HCT116 (cell line): ENCODE data around the gene TGFBI. TPM values are rescaled to one million over a fixed set of nuclear protein-coding genes. Genes with fewer than 3 reads are reported as not detected.

ENCODE experiments used
- ATAC-seq: fragments of 200-7000 bp; cut with Tn5 transposase; 2 replicates; pipeline ENCODE4 v1.9.1; 2020; ENCODE audit warnings: mild to moderate bottlenecking, moderate library complexity
- BruUV-seq: library from RNA; stranded (reverse); fragments of 400-500 nt; replicated peaks from 2 replicates; lab custom pipeline; 2021; lab: Mats Ljungman, UMichigan
- CTCF ChIA-PET: fragments of 300-600 bp; sonication (Branson Sonifier 250); formaldehyde crosslinking; loops from one replicate; lab custom pipeline; 2021; ENCODE audit warnings: antibody characterized with exemption; lab: Charles Lee
- POLR2A ChIA-PET: fragments of 300-600, 350-600 bp; sonication (Branson Sonifier 250); formaldehyde crosslinking; loops from one replicate; lab custom pipeline; 2021; ENCODE audit warnings: antibody characterized with exemption; lab: Charles Lee
- RAD21 ChIA-PET, 2 experiments: fragments of 300-600 bp; sonication (Branson Sonifier 250); formaldehyde crosslinking; loops; one replicate each; lab custom pipeline; 2023; ENCODE audit warnings: low total read pairs in 2 of 2; ENCODE audit not compliant: uncharacterized antibody in 2 of 2, unreplicated experiment in 2 of 2, low non-redundant PET in 1 of 2; lab: Charles Lee
- DNase-seq: peaks from one replicate; pipeline ENCODE4 v3.0.0-alpha.2; 2010; ENCODE audit warnings: low read depth, low spot score
- H2AFZ ChIP-seq: fragments of 200-600 bp; shearing (Covaris generic), sonication (generic); 2 replicates; pipeline ENCODE4 v1.6.1; 2017; ENCODE audit warnings: low read depth, mixed run types, mixed read lengths, antibody characterized with exemption, low read length; ENCODE audit not compliant: poor library complexity, severe bottlenecking
- H3K27ac ChIP-seq: 2 replicates; pipeline ENCODE4 v1.5.1; 2012; ENCODE audit warnings: low read depth, low read length
- H3K27me3 ChIP-seq: fragments of 200-600 bp; sonication (generic); 2 replicates; pipeline ENCODE4 v1.6.1; 2016; ENCODE audit warnings: mixed run types, low read length, mixed read lengths; ENCODE audit not compliant: insufficient read depth
- H3K36me3 ChIP-seq, 2 experiments: fragments of 200-500 bp in 1 of 2; fragments of 200-600 bp in 1 of 2; sonication (Bioruptor generic) in 1 of 2; sonication (generic) in 1 of 2; 2 replicates each; pipeline versions ENCODE4 v1.5.1 to v1.6.1; 2014 to 2016; ENCODE audit warnings: low read length in 2 of 2, inconsistent platforms in 1 of 2, mixed read lengths in 1 of 2, mixed run types in 1 of 2; ENCODE audit not compliant: insufficient read depth in 2 of 2, control insufficient read depth in 1 of 2
- H3K4me1 ChIP-seq, 2 experiments: fragments of 200-600 bp in 1 of 2; sonication (generic) in 1 of 2; 2 replicates each; pipeline versions ENCODE4 v1.5.1 to v1.6.1; 2012 to 2017; ENCODE audit warnings: low read length in 2 of 2, inconsistent platforms in 1 of 2, mild to moderate bottlenecking in 1 of 2, mixed read lengths in 1 of 2, mixed run types in 1 of 2, moderate library complexity in 1 of 2; ENCODE audit not compliant: insufficient read depth in 2 of 2, control insufficient read depth in 1 of 2
- H3K4me2 ChIP-seq: fragments of 200-600 bp; sonication (generic); 2 replicates; pipeline ENCODE4 v1.6.1; 2017; ENCODE audit warnings: mixed run types, low read length, mixed read lengths
- H3K4me3 ChIP-seq, 2 experiments: fragments of 200-600 bp in 1 of 2; sonication (generic) in 1 of 2; replicated peaks in 1 of 2; 2 replicates each; pipeline ENCODE4 v1.5.1; 2011 to 2016; ENCODE audit warnings: low read length in 2 of 2, control low read depth in 1 of 2, low read depth in 1 of 2, mild to moderate bottlenecking in 1 of 2, mixed read lengths in 1 of 2, mixed run types in 1 of 2
- H3K79me2 ChIP-seq: fragments of 200-600 bp; sonication (generic); 2 replicates; pipeline ENCODE4 v1.6.1; 2017; ENCODE audit warnings: mild to moderate bottlenecking, mixed run types, low read length, moderate library complexity, mixed read lengths; ENCODE audit not compliant: insufficient read depth
- H3K9ac ChIP-seq: fragments of 200-600 bp; sonication (generic); 2 replicates; pipeline ENCODE4 v1.6.1; 2016; ENCODE audit warnings: low read length, mixed read lengths
- H3K9me2 ChIP-seq: fragments of 200-600 bp; sonication (generic), shearing (Covaris generic); 2 replicates; pipeline ENCODE4 v1.6.1; 2017; ENCODE audit warnings: mixed run types, mild to moderate bottlenecking, moderate library complexity; ENCODE audit not compliant: insufficient read depth
- H3K9me3 ChIP-seq, 2 experiments: fragments of 200-500 bp in 1 of 2; fragments of 200-600 bp in 1 of 2; sonication (Bioruptor generic) in 1 of 2; sonication (generic) in 1 of 2; 2 replicates each; pipeline ENCODE4 v1.6.1; 2014 to 2017; ENCODE audit warnings: low read length in 2 of 2, mixed read lengths in 2 of 2, inconsistent platforms in 1 of 2, low read depth in 1 of 2, mild to moderate bottlenecking in 1 of 2, mixed run types in 1 of 2, moderate library complexity in 1 of 2; ENCODE audit not compliant: control insufficient read depth in 1 of 2, insufficient read depth in 1 of 2
- H4K20me1 ChIP-seq: fragments of 200-600 bp; sonication (generic), shearing (Covaris generic); 2 replicates; pipeline ENCODE4 v1.6.1; 2017; ENCODE audit warnings: mixed run types, mild to moderate bottlenecking, moderate library complexity; ENCODE audit not compliant: insufficient read depth
- CEBPB ChIP-seq: IDR thresholded peaks from 2 replicates; pipeline ENCODE4 v1.6.1; 2012; ENCODE audit warnings: low read depth
- ELF1 ChIP-seq: IDR thresholded peaks from 2 replicates; pipeline ENCODE4 v1.6.1; 2012; ENCODE audit warnings: low read depth, borderline replicate concordance
- EZH2 ChIP-seq: fragments of 200-600 bp; sonication (generic); IDR thresholded peaks from 2 replicates; pipeline ENCODE4 v1.6.1; 2017; ENCODE audit warnings: antibody characterized with exemption, mixed run types
- EZH2phosphoT487 ChIP-seq: fragments of 200-600 bp; IDR thresholded peaks from 2 replicates; pipeline ENCODE4 v1.6.1; 2018; ENCODE audit warnings: antibody characterized with exemption, borderline replicate concordance
- FOSL1 ChIP-seq: IDR thresholded peaks from 2 replicates; pipeline ENCODE4 v1.6.1; 2012; ENCODE audit warnings: low read depth
- JUND ChIP-seq: IDR thresholded peaks from 2 replicates; pipeline ENCODE4 v1.6.1; 2012
- MAX ChIP-seq: IDR thresholded peaks from 2 replicates; pipeline ENCODE4 v1.6.1; 2012
- POLR2AphosphoS5 ChIP-seq: IDR thresholded peaks from 2 replicates; pipeline ENCODE4 v1.6.1; 2011; ENCODE audit warnings: mild to moderate bottlenecking, low read depth, low read length, moderate library complexity
- RAD21 ChIP-seq: IDR thresholded peaks from 2 replicates; pipeline ENCODE4 v1.6.1; 2012; ENCODE audit warnings: low read depth, mild to moderate bottlenecking
- REST ChIP-seq: IDR thresholded peaks from 2 replicates; pipeline ENCODE4 v1.6.1; 2012; ENCODE audit warnings: low read depth
- SIN3A ChIP-seq: IDR thresholded peaks from 2 replicates; pipeline ENCODE4 v1.6.1; 2012; ENCODE audit warnings: low read depth
- SP1 ChIP-seq: IDR thresholded peaks from 2 replicates; pipeline ENCODE4 v1.6.1; 2012; ENCODE audit warnings: low read depth
- TCF7L2 ChIP-seq: IDR thresholded peaks from 2 replicates; pipeline ENCODE4 v1.7.0; 2011; ENCODE audit warnings: borderline replicate concordance, inconsistent platforms; ENCODE audit not compliant: insufficient read depth, insufficient read length; ENCODE audit errors: extremely low read depth
- YY1 ChIP-seq: IDR thresholded peaks from 2 replicates; pipeline ENCODE4 v1.6.1; 2011; ENCODE audit warnings: low read length, low read depth, moderate library complexity, mild to moderate bottlenecking; ENCODE audit not compliant: insufficient replicate concordance; ENCODE audit errors: extremely low read depth
- ZBTB33 ChIP-seq: IDR thresholded peaks from 2 replicates; pipeline ENCODE4 v1.6.1; 2011; ENCODE audit warnings: mild to moderate bottlenecking, low read length, moderate library complexity; ENCODE audit not compliant: insufficient replicate concordance; ENCODE audit errors: extremely low read depth
- ZFX ChIP-seq: fragments of 450-650 bp; IDR thresholded peaks from 2 replicates; pipeline ENCODE4 v1.6.1; 2017
- ZNF274 ChIP-seq: fragments of 200-500 bp; sonication (Bioruptor generic); IDR thresholded peaks from 2 replicates; pipeline ENCODE4 v1.6.1; 2014; ENCODE audit warnings: mild to moderate bottlenecking, low read depth, low read length, inconsistent platforms
- intact Hi-C: fragments of 100-400 bp; cut with micrococcal nuclease; formaldehyde crosslinking; loops from 2 replicates; pipeline ENCODE4 v1.10.0; 2022
- total RNA-seq: library from RNA; stranded (reverse); gene quantifications from one replicate; pipeline ENCODE4 v1.2.1, GENCODE V29; 2021; ENCODE audit not compliant: unreplicated experiment

The TGFBI gene
- total RNA-seq, 1 experiment from 2014 or later = 0.64 TPM

GRCh38 chr5:136028090-136028489 is 698 bp upstream of the TGFBI start:
- CTCF ChIA-PET = no interaction called here
- POLR2A ChIA-PET = no interaction called here
- ATAC-seq = no peak
- RAD21 ChIA-PET = no interaction called here
- Histone ChIP-seq H2AFZ (no peak overlapping the region), H3K36me3 (no peaks in the 10 kb centered on the region), H3K9me2 (no peaks in the 10 kb centered on the region), H3K9me3 (no peaks in the 10 kb centered on the region), H3K9ac (no peak overlapping the region), H3K27ac (no peak overlapping the region), H3K4me2 (no peak overlapping the region), H3K79me2 (no peaks in the 10 kb centered on the region), H3K4me1 (0 out of 4 replicates have a peak, but pooled peaks cover 0 to 2% of the 10 kb centered on the region in 2 experiments), H3K4me3 (no peak overlapping the region), H3K27me3 (peaks cover 75% of the 10 kb centered on the region), H4K20me1 (no peaks in the 10 kb centered on the region)
- intact Hi-C loops = no loop called here
- TF ChIP-seq ZNF274 (no peak), EZH2phosphoT487 (no peak), SP1 (no peak), ZBTB33 (no peak), MAX (no peak), JUND (no peak), YY1 (no peak), POLR2AphosphoS5 (no peak), ZFX (no peak), FOSL1 (no peak), CEBPB (no peak), TCF7L2 (no peak), SIN3A (no peak), RAD21 (no peak), EZH2 (no peak), ELF1 (no peak), REST (no peak)
- DNase-seq = no peak
- no TSS peak for BruUV-seq
